ENCODE measurements around the gene ZNF516.
A peak's percentile ranks its signal among the peaks of the same experiment; 100 is the strongest.

The ZNF516 gene

GRCh38 chr18:76354348-76354747 is 140.7 kb downstream of the ZNF516 start:
- no peak for TF ChIP-seq CTCF (IDR thresholded peaks at IDR 0.05)
- no peak overlapping the region for H3K27ac ChIP-seq
- H3K4me1 ChIP-seq (ENCODE audit: control insufficient read depth in 1 of 2, insufficient read depth in 1 of 2, low read depth in 1 of 2, low read length in 1 of 2), result no peaks in the 10 kb centered on the region
- H3K36me3 ChIP-seq, result peaks cover 46% of the 10 kb centered on the region
- H3K27me3 ChIP-seq, result no peaks in the 10 kb centered on the region
- no peak overlapping the region for H3K4me3 ChIP-seq (ENCODE audit: low read depth in 1 of 2, low read length in 1 of 2)
- H3K9me3 ChIP-seq, result no peaks in the 10 kb centered on the region

- no peaks in the 10 kb centered on the region for H3K9me3 ChIP-seq
- no peaks in the 10 kb centered on the region for H3K27me3 ChIP-seq
- H3K4me3 ChIP-seq (ENCODE audit: low read depth in 1 of 2, low read length in 1 of 2), result no peak overlapping the region
- no peak overlapping the region for H3K27ac ChIP-seq
- TF ChIP-seq CTCF (IDR thresholded peaks at IDR 0.05), result no peak
- H3K36me3 ChIP-seq, result peaks cover 37% of the 10 kb centered on the region
- peaks cover 0 to 3% of the 10 kb centered on the region in 2 experiments for H3K4me1 ChIP-seq (ENCODE audit: control insufficient read depth in 1 of 2, insufficient read depth in 1 of 2, low read depth in 1 of 2, low read length in 1 of 2)
Measured at GRCh38 chr18:76353500-76353899, 141.5 kb downstream of the ZNF516 start.

- H3K27me3 ChIP-seq, result no peaks in the 10 kb centered on the region
- H3K27ac ChIP-seq, result no peak overlapping the region
- H3K36me3 ChIP-seq, result peaks cover 32% of the 10 kb centered on the region
- peaks cover 0 to 3% of the 10 kb centered on the region in 2 experiments for H3K4me1 ChIP-seq (ENCODE audit: control insufficient read depth in 1 of 2, insufficient read depth in 1 of 2, low read depth in 1 of 2, low read length in 1 of 2)
- no peak overlapping the region for H3K4me3 ChIP-seq (ENCODE audit: low read depth in 1 of 2, low read length in 1 of 2)
- no peaks in the 10 kb centered on the region for H3K9me3 ChIP-seq
- TF ChIP-seq CTCF (IDR thresholded peaks at IDR 0.05), result no peak
Measured at GRCh38 chr18:76353046-76353445, 142.0 kb downstream of the ZNF516 start.

- H3K4me3 ChIP-seq (ENCODE audit: low read depth in 1 of 2, low read length in 1 of 2), result no peak overlapping the region
- H3K9me3 ChIP-seq, result no peaks in the 10 kb centered on the region
- no peaks in the 10 kb centered on the region for H3K27me3 ChIP-seq
- H3K4me1 ChIP-seq (ENCODE audit: control insufficient read depth in 1 of 2, insufficient read depth in 1 of 2, low read depth in 1 of 2, low read length in 1 of 2), result peaks cover 0 to 3% of the 10 kb centered on the region in 2 experiments
- no peak for TF ChIP-seq CTCF (IDR thresholded peaks at IDR 0.05)
- peaks cover 23% of the 10 kb centered on the region for H3K36me3 ChIP-seq
- H3K27ac ChIP-seq, result peak overlapping the region; percentile 7
Measured at GRCh38 chr18:76351961-76352581, 143.0 kb downstream of the ZNF516 start.

- Histone ChIP-seq H3K4me3 (ENCODE audit: low read depth in 1 of 2, low read length in 1 of 2) (no peak overlapping the region), H3K27ac (no peak overlapping the region), H3K27me3 (no peaks in the 10 kb centered on the region), H3K4me1 (ENCODE audit: control insufficient read depth in 1 of 2, insufficient read depth in 1 of 2, low read depth in 1 of 2, low read length in 1 of 2) (peaks cover 0 to 3% of the 10 kb centered on the region in 2 experiments), H3K9me3 (no peaks in the 10 kb centered on the region), H3K36me3 (peaks cover 6% of the 10 kb centered on the region)
- TF ChIP-seq CTCF (IDR thresholded peaks at IDR 0.05), result no peak
Measured at GRCh38 chr18:76350134-76351025, 144.7 kb downstream of the ZNF516 start.

Measured in neutrophil (primary cell).